GM18499 (cell line): ENCODE results near the gene MYO18B.

Experiments
- ATAC-seq: cut with Tn5 transposase; IDR thresholded peaks from one replicate; pipeline ENCODE4 v1.9.1; 2021; ENCODE audit warnings: moderate number of reproducible peaks; ENCODE audit not compliant: insufficient read depth, unreplicated experiment

Gene MYO18B

DNA sequence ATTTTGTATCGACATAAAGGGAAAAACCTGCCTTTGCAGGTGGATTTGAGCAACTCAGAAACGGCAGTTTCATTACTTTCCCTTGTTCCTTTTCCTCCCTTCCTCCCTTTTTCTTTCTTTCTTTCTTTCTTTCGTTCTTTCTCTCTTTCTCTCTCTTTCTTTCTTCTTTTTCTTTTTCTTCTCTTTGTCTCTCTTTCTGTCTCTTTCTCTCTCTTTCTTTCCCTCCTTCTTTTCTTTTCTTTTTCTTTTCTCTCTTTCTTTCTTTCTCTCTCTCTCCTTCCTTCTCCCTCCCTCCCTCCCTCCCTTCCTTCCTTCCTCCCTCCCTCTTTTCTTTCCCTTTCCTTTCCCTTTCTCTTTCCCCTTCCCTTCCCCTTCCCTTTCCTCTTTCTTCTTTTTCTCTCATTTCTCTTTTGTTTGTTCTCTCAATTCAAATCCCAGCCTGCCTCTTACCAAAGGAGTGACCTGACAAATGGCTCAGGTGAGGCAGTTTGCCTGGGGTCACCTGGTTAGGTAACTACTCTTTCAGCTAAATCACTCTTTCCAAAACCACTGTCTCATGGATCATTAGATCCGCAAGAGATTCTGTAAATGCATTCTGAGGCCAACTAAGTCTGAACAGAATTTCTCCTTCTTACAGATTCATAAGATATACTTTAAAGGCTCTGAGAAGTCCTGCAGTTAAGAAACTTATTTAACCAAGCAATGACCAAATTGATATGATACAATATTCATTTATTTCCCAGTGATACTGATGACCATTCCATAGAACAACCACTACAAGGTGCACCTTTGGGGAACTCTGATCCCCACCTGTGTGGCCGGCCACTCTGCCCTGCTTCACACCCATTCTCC, 75.3 kb downstream of the MYO18B start:
- ATAC-seq: no peak

DNA sequence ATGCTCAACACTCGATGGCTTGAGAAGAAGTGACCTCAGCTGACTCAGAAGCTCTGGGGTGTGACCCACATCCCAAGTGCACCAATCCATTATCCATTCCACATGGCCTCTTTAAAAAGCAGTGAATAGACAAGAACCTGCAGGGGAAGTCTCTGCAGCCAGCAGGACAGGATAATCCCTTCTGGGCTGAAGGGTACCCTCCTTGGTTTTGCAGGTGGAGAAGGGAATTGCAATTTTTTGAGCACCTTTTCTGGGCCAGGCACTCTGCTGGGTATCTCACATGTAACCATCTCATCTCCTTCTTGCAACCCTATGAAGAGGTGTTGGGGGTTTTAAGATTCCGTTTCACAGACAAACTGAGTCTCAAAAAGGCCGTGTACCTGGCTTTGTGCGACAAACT, 76.6 kb downstream of the MYO18B start:
- no peak for ATAC-seq

DNA sequence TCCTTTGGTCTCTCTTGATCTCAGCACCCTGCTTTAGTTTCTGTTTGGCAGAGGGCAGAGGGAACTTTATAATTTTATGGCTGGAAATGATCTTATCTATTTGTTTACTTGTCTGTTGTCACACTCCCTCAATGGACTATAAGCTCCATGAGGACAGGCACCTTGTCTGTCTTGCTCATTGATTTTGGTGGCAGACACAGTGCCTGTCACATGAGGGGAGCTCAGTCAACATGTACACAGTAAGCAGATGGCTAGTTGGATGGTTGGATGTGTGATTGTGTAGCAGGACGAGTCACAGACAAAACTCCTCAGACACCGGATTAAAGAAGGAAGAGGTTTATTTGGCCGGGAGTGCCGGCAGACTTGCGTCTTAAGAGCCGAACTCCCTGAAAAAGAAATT, 80.4 kb downstream of the MYO18B start:
- ATAC-seq: no peak

DNA sequence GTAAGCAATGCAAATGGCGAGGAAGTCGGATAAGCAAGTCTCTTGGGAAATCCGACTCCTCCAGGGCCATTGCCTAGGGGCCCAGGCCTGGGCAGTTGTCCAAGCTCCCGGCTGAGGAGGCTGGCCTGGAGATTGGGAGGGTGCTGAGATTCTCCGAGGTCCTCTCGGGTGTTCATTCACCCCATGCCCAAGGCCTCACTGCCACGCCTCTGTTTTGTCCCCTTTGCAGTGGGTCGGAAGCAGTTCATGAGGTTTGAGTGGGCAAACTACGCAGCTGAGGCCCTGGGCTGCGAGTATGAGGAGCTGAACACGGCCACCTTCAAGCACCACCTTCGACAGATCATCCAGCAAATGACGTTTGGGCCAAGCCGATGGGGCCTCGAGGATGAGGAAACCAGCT, 81.3 kb downstream of the MYO18B start:
- no peak for ATAC-seq

DNA sequence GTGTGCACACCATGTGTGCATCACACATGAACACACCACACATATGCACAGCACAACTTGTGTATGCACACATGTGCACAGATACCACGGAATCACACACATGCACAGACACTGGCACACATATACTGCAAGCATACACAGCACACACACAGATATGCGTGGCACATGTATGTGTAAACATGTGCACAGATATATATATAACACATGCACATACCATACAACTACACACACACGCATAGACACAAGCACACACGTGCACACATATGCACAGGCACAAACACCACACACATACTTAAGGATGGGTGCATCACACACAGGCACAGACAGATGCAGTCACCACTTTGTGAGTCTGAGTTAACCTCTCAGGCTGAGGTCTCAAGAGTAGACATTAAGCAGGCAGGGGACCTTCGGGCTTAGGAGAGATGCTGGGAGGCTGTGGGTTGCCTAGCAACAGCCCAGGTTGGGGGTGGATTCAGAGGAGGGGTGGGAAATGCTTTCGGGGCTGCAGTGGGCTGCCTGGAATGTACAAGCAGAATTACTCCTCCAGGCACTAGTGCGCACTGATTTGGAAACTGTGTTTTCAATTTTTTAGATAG, 82.9 kb downstream of the MYO18B start:
- ATAC-seq: no peak

DNA sequence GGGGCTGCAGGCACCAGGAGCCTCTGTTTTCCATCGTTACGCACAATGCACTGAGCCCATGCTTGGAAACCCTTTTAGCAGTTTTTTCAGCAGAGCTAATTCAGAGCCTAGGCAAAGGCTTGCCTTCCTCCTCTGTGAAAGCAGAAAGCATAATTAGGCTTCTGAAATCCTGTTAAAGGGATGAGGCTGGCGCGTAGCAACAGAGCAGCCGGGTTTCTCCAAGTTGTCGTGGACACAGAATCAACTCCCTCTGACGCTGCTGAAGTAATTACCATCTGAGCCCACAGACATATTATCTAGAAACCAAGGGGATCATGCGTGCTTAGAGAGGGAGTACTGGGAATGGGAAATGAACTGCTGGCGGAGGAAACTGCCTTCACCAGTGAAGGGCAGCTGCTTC, 85.4 kb downstream of the MYO18B start:
- no peak for ATAC-seq

DNA sequence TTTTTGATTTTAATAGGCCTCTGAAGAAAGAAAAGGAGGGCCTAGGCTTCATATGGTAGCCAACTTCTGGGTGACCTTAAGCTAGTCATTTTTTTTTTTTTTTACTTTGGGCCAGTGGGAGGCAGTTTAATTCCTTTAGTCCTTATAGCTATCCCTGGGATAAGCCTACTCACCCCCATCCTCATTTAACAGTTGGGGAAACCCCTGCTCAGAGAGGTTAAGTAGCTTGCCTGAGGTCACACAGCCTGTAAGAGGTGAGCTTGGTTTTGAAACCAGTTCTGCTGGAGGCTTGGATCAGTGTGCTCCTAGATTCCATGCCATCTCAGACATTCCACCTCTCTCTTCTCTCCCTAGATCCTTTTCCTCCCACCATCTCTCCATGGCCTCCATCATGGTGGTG, 86.4 kb downstream of the MYO18B start:
- ATAC-seq: no peak

DNA sequence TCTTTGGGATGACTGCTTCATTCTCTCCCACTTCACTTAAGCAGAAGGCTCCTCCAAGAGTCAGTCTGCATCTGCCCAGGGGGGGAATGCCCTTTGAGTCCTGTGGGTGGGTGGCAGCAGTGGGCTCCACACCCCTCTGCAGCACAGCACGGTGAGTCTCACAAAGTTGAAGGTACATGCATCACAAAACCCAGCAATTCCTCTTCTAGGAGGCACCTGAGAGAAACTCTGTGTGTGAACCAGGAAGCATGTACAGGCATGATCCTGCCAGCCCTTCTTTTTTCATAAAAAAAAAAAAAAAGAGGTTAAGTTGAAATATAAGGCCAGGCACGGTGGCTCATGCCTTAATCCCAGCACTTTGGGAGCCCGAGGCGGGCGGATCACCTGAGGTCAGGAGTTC, 87.2 kb downstream of the MYO18B start:
- ATAC-seq: no peak

DNA sequence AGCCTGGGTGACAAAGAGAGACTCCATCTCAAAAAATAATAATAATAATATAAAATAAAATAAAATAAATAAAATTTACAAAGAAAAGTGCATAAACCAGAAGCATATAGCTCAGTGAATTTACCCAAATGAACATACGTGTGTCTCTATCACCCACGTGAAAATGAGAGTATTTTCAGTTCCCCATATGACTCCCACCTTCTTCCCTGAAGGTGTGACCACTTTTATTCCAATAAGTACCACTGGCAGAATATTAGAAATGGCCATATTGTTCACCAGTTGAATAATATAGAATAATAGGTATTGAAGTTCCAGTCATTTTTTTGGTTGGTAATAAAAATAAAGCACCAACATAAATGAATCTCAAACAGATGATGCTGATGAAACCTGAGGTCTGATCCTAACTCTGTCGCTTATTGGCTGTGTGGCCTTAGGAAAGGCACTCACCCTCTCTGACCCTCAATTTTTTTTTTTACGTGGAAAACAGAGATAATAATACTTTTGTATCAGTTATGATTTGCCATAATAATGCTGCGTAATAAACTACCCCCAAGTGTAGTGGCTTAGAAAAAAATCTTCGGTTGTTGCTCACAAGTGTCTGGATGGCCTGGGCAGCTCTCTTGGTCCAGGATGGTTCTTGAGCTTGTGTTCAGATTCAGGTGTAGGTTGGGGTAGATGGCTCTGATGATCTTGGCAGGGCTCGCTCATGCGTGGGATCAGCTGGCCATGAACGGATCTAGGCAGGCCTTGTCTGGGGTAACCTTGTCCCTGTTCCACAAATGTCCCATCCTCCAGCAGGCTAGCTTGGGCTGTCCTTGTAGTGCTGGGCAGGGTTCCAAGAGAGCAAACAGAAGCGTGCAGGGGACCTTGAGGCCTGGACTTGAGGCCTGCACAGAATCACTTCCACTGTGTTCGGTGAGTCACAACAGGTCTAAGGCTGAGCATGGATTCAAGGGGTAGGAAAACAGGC, 88.1 kb downstream of the MYO18B start:
- ATAC-seq: no peak

DNA sequence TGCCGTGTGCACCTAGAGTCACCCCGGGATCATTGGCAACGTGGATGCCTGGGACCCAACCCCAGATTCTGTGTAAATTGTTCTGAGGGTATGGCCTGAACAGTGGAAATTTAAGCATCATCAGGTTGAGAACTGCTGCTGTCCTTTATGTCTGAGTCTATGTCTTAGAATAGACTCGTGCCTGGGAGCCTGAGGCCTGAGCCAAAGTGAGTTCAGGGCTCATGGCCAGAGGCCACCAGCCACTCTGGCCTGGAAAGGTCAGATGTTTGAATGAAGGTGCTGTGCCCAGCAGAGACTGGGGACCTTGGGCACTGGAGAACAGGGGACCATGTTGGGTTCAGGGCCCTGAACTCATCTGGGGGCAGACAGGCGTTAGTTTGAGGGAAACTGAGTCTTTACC, 91.1 kb downstream of the MYO18B start:
- ATAC-seq: no peak

DNA sequence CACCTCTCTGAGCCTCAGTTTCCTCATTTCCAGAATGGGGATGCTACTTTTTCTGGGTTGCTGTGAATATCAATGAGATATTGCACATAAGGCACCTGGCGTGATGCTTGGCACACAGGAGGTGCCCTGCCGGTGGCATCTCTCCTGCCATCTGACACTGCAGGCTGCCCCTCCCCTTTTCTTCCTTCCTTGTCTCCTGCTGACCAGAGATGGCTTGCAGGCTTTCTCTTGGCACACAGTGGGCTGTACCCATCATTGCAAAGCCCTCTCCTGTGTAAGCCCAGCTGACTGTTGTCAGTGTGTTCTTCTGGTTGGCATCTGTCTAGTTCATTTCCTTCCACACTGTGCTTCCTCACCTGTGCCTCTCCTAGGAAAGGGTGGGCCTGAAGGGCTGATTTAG, 91.7 kb downstream of the MYO18B start:
- no peak for ATAC-seq

DNA sequence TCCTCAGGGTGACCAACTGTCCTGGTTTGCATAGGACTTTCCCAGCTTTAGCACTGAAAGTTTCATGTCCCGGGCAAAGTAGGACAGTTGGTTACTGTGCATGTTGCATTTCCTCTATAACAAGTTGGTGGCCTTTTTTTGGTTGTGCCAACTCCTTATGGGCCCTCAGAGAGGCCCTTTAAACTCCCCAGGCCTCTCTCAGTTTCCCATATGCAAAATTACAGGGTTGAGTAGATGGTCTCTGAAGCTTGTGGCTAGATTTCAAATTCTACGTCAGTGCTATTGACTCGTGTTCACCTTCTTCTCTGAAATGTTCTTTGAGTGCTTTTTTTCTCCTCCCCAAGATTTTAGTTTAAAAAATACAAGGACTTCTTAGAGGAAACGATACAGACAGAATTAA, 92.5 kb downstream of the MYO18B start:
- ATAC-seq: no peak

DNA sequence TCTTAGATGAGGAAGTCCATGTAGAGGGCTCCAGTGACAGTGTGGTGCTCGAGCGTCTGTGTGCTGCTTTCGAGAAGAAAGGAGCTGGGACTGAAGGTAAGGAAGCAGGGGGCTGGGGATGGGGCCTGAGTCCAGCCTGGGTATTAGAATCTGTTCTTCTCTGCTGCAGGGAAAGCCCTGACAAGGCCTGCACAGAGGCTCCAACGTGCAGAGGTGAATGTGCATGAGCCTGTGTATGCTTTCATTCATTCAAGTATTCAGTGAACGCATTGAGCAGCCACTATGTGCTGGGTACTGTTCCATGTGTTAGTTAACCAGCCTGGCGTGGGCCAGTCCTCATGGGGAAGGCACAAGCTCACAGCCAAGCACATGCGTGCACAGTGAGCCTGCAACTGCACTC, 93.4 kb downstream of the MYO18B start:
- no peak for ATAC-seq

DNA sequence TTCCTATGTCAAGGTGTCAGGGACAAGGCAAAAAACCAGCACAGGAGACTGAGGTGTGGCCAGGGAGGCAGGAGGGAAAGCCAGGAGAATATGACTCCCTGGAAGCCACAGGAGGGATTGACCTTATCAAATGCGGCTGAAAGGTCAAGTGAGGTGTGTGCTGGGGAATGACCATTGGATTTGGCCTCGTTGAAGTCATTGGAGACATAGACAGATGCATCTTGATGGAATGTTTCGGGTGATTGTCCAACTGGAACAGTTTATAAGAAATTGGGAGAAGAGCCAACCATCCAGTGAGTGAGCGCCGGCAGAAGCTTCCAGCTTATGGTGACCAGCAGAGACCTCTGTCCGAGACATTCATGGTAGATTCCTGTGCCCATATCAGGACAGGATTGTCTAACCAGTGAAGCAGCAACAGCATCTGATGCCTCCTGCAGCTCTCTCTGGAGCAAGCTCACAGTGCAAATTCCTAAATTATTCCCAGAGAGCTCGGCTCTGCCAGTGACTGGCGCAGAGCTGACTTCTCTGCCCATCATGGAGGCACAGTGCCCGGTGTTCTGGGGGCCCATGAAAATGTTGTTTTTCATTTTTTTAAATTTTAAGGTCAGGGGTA, 95.4 kb downstream of the MYO18B start:
- no peak for ATAC-seq

DNA sequence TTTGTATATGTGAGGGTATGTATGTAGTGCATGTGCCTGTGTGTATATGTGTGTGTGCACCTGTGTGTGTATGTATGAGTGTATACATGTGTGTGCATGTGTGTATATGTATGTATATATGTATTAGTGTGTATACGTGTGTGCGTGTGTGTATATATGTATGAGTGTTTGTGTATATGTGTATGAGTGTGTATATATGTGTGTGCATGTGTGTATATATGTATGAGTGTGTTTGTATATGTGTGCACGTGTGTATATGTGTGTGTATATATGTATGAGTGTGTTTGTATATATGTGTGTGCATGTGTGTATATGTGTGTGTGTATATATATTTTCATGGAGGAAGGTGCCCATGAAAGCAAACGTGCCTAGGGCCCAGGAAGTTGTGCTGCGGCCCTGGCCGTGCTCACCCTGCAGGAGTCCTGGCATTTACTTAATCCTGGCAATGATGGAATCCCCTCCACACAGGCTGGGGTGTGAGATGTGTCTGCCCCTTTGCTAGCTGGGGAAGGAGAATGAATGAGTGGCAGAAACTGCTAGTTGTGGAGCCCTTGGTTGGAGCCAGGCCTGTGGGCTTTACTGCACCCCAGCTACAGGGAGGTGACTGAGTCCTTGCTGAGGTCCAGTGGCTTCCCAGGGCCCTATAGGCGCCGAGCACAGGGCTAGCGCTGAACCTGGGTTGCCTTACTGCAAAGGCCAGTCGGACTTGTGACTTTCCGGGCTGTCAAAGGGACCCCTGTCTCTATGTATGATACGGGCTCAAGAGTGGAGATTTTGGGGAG, 97.2 kb downstream of the MYO18B start:
- ATAC-seq: no peak

DNA sequence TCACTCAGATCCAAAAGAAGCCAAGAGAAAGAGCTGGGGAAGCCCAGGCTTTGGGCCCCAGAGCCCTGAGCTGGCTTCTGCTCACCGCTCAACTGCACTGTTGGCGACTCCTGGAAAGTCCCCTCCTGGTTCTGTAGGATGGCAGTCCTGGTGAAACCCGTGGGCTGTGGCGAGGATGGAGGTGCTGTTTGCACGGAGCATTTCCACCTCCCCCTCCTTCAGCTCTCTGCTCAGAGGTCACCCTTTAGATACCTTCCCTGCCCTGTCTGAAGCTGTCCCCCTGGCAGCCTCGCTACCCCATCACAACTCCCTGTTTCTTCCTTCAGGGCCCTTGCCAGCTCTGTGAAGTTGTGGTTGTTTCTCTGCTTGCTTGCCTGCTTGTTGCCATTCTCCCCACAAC, 97.8 kb downstream of the MYO18B start:
- ATAC-seq: no peak

DNA sequence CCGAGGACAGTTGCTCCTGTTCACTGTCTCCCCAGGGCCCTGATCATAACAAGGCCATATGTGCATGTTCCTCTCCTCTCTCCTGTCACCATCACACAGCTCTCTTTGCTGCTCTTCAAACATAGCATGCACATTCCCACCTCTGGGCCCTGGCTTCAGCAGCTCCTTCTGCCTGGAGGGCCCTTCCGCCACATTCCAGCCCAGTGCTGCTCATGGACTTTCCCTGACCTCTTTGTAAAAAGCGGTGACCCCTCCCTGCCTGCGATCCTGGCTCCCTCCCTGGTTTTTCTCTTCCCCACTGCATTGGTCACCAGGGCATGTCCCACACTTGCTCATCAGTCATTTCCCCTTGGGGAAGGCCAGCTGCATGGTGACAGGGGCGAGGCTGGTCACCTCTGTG, 98.2 kb downstream of the MYO18B start:
- no peak for ATAC-seq

DNA sequence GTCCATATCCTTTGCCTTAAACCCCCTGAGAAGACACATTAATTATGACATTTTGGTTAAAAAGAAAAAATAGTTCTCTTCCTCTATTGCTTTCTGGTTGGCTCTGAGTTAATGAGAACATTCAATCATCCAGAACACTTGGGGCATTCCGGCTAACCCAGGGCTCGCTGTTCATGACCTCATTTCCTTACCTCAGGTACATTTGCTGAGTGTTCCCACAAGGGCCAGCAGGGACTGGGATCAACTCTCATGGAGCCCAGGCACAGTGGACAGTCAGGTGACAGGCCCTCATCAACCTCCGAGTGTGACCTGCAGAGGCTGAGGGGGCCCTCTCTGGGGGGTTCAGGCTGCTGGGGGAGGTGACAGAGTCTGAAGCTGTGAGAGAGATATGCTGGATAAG, 98.9 kb downstream of the MYO18B start:
- no peak for ATAC-seq

DNA sequence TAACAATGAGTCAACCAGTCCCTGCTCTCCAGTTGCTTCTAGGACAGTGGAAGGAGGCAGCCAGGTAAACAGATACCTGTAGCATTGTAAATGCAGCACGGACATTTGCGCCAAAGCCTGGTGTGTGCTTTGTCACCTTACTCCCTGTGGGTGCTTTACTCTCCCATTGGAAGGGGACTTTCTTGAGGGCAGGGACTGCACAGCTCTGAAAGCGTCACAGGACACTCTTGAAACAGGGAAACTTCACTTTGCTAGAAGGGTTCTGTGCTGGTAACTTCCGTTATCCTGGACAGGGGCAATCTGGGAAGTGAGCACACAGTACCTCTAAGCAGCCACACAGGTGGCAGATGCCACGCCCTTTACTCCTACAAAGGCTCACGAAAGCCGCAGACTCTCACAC, 99.8 kb downstream of the MYO18B start:
- no peak for ATAC-seq
